Measurements from ENCODE around the gene SCRN1.

Gene SCRN1

GRCh38 chr7:29914180-29914579 lies 75.4 kb downstream of the SCRN1 start:
- Histone ChIP-seq H4K8ac (ENCODE audit: low read length) (no peak overlapping the region), H3K14ac (ENCODE audit: low read length in 2 of 2) (no peak overlapping the region), H3K18ac (ENCODE audit: low read depth in 1 of 2, low read length in 2 of 2) (no peak overlapping the region), H3K27me3 (ENCODE audit: control insufficient read depth in 1 of 2, insufficient read depth in 1 of 2, low read length in 2 of 2) (no peaks in the 10 kb centered on the region), H3K79me1 (replicated peaks; ENCODE audit: low read length, poor library complexity, severe bottlenecking) (peaks cover 5% of the 10 kb centered on the region), H2AK5ac (ENCODE audit: low read length, severe bottlenecking) (no peak overlapping the region), H3K36me3 (ENCODE audit: control insufficient read depth in 1 of 2, insufficient read depth in 2 of 2, low read depth in 1 of 2, low read length in 2 of 2) (peaks cover 9 to 14% of the 10 kb centered on the region in 2 experiments), H3K9me3 (ENCODE audit: control insufficient read depth, low read length) (peaks cover 3% of the 10 kb centered on the region), H2BK5ac (ENCODE audit: low read depth, low read length, poor library complexity, severe bottlenecking) (no peak overlapping the region), H3K23ac (ENCODE audit: low read length in 2 of 2) (no peak overlapping the region), H3K4me3 (ENCODE audit: insufficient read depth in 1 of 2, low read depth in 1 of 2, low read length in 2 of 2) (no peak overlapping the region), H2BK120ac (ENCODE audit: low read depth, low read length) (no peak overlapping the region), H3K4me2 (ENCODE audit: low read length, poor library complexity, severe bottlenecking) (no peak overlapping the region), H3K27ac (ENCODE audit: low read length, poor library complexity, severe bottlenecking) (no peak overlapping the region), H2BK12ac (ENCODE audit: low read length in 2 of 2) (no peak overlapping the region), H3K4me1 (ENCODE audit: control insufficient read depth, insufficient read depth, low read depth, low read length) (peaks cover 8% of the 10 kb centered on the region), H3K9ac (ENCODE audit: low read length) (no peak overlapping the region), H4K91ac (ENCODE audit: low read length) (no peak overlapping the region), H3K4ac (ENCODE audit: low read depth in 1 of 2, low read length in 2 of 2) (no peak overlapping the region), H2BK15ac (ENCODE audit: low read depth, poor library complexity, severe bottlenecking) (no peak overlapping the region), H2AFZ (ENCODE audit: low read depth, low read length) (no peak overlapping the region)
- 94% methylated on average over 3 of the region's 4 CpGs for WGBS
- no peak for DNase-seq

- Histone ChIP-seq H3K27ac (ENCODE audit: low read length, poor library complexity, severe bottlenecking) (no peak overlapping the region), H3K4me2 (ENCODE audit: low read length, poor library complexity, severe bottlenecking) (no peak overlapping the region), H2AK5ac (ENCODE audit: low read length, severe bottlenecking) (no peak overlapping the region), H3K36me3 (ENCODE audit: control insufficient read depth in 1 of 2, insufficient read depth in 2 of 2, low read depth in 1 of 2, low read length in 2 of 2) (no peaks in the 10 kb centered on the region), H3K9me3 (ENCODE audit: control insufficient read depth, low read length) (peaks cover 34% of the 10 kb centered on the region), H3K4ac (ENCODE audit: low read depth in 1 of 2, low read length in 2 of 2) (no peak overlapping the region), H3K27me3 (ENCODE audit: control insufficient read depth in 1 of 2, insufficient read depth in 1 of 2, low read length in 2 of 2) (no peaks in the 10 kb centered on the region), H3K14ac (ENCODE audit: low read length in 2 of 2) (no peak overlapping the region), H3K18ac (ENCODE audit: low read depth in 1 of 2, low read length in 2 of 2) (no peak overlapping the region), H4K8ac (ENCODE audit: low read length) (no peak overlapping the region), H2BK12ac (ENCODE audit: low read length in 2 of 2) (no peak overlapping the region), H4K91ac (ENCODE audit: low read length) (no peak overlapping the region), H3K23ac (ENCODE audit: low read length in 2 of 2) (no peak overlapping the region), H3K79me1 (replicated peaks; ENCODE audit: low read length, poor library complexity, severe bottlenecking) (no peaks in the 10 kb centered on the region), H2BK15ac (ENCODE audit: low read depth, poor library complexity, severe bottlenecking) (no peak overlapping the region), H2BK5ac (ENCODE audit: low read depth, low read length, poor library complexity, severe bottlenecking) (no peak overlapping the region), H3K4me3 (ENCODE audit: insufficient read depth in 1 of 2, low read depth in 1 of 2, low read length in 2 of 2) (no peak overlapping the region), H3K9ac (ENCODE audit: low read length) (no peak overlapping the region), H3K4me1 (ENCODE audit: control insufficient read depth, insufficient read depth, low read depth, low read length) (no peaks in the 10 kb centered on the region), H2AFZ (ENCODE audit: low read depth, low read length) (no peak overlapping the region), H2BK120ac (ENCODE audit: low read depth, low read length) (no peak overlapping the region)
- no peak for DNase-seq
- 70% methylated on average over 2 of the region's 3 CpGs for WGBS
Measured at GRCh38 chr7:29906200-29907022, 83.2 kb downstream of the SCRN1 start.

- no peak overlapping the region for H3K9ac ChIP-seq (ENCODE audit: low read length)
- H3K79me1 ChIP-seq (replicated peaks; ENCODE audit: low read length, poor library complexity, severe bottlenecking): no peaks in the 10 kb centered on the region
- H3K36me3 ChIP-seq (ENCODE audit: control insufficient read depth in 1 of 2, insufficient read depth in 2 of 2, low read depth in 1 of 2, low read length in 2 of 2): no peaks in the 10 kb centered on the region
- peaks cover 3% of the 10 kb centered on the region for H3K9me3 ChIP-seq (ENCODE audit: control insufficient read depth, low read length)
- H2BK15ac ChIP-seq (ENCODE audit: low read depth, poor library complexity, severe bottlenecking): no peak overlapping the region
- H3K27ac ChIP-seq (ENCODE audit: low read length, poor library complexity, severe bottlenecking): no peak overlapping the region
- H3K18ac ChIP-seq (ENCODE audit: low read depth in 1 of 2, low read length in 2 of 2): no peak overlapping the region
- H3K14ac ChIP-seq (ENCODE audit: low read length in 2 of 2): no peak overlapping the region
- no peak overlapping the region for H4K91ac ChIP-seq (ENCODE audit: low read length)
- no peak overlapping the region for H2AK5ac ChIP-seq (ENCODE audit: low read length, severe bottlenecking)
- WGBS: 61% methylated on average over 1 of the region's 1 CpG
- H2AFZ ChIP-seq (ENCODE audit: low read depth, low read length): no peak overlapping the region
- no peak overlapping the region for H3K23ac ChIP-seq (ENCODE audit: low read length in 2 of 2)
- H2BK120ac ChIP-seq (ENCODE audit: low read depth, low read length): no peak overlapping the region
- H3K27me3 ChIP-seq (ENCODE audit: control insufficient read depth in 1 of 2, insufficient read depth in 1 of 2, low read length in 2 of 2): no peaks in the 10 kb centered on the region
- no peak overlapping the region for H2BK12ac ChIP-seq (ENCODE audit: low read length in 2 of 2)
- H4K8ac ChIP-seq (ENCODE audit: low read length): no peak overlapping the region
- no peak overlapping the region for H2BK5ac ChIP-seq (ENCODE audit: low read depth, low read length, poor library complexity, severe bottlenecking)
- H3K4me1 ChIP-seq (ENCODE audit: control insufficient read depth, insufficient read depth, low read depth, low read length): no peaks in the 10 kb centered on the region
- no peak overlapping the region for H3K4me3 ChIP-seq (ENCODE audit: insufficient read depth in 1 of 2, low read depth in 1 of 2, low read length in 2 of 2)
- H3K4me2 ChIP-seq (ENCODE audit: low read length, poor library complexity, severe bottlenecking): no peak overlapping the region
- no peak overlapping the region for H3K4ac ChIP-seq (ENCODE audit: low read depth in 1 of 2, low read length in 2 of 2)
- no peak for DNase-seq
Measured at GRCh38 chr7:29900745-29901144, 88.9 kb downstream of the SCRN1 start.

- Histone ChIP-seq H2BK15ac (ENCODE audit: low read depth, poor library complexity, severe bottlenecking) (no peak overlapping the region), H3K4me1 (ENCODE audit: control insufficient read depth, insufficient read depth, low read depth, low read length) (no peaks in the 10 kb centered on the region), H3K23ac (ENCODE audit: low read length in 2 of 2) (no peak overlapping the region), H2BK5ac (ENCODE audit: low read depth, low read length, poor library complexity, severe bottlenecking) (no peak overlapping the region), H2BK120ac (ENCODE audit: low read depth, low read length) (no peak overlapping the region), H4K91ac (ENCODE audit: low read length) (no peak overlapping the region), H3K4me3 (ENCODE audit: insufficient read depth in 1 of 2, low read depth in 1 of 2, low read length in 2 of 2) (no peak overlapping the region), H3K4ac (ENCODE audit: low read depth in 1 of 2, low read length in 2 of 2) (no peak overlapping the region), H3K9ac (ENCODE audit: low read length) (no peak overlapping the region), H4K8ac (ENCODE audit: low read length) (no peak overlapping the region), H3K27ac (ENCODE audit: low read length, poor library complexity, severe bottlenecking) (no peak overlapping the region), H3K18ac (ENCODE audit: low read depth in 1 of 2, low read length in 2 of 2) (no peak overlapping the region), H3K14ac (ENCODE audit: low read length in 2 of 2) (no peak overlapping the region), H3K36me3 (ENCODE audit: control insufficient read depth in 1 of 2, insufficient read depth in 2 of 2, low read depth in 1 of 2, low read length in 2 of 2) (no peaks in the 10 kb centered on the region), H3K9me3 (ENCODE audit: control insufficient read depth, low read length) (no peaks in the 10 kb centered on the region), H3K4me2 (ENCODE audit: low read length, poor library complexity, severe bottlenecking) (no peak overlapping the region), H3K79me1 (replicated peaks; ENCODE audit: low read length, poor library complexity, severe bottlenecking) (no peaks in the 10 kb centered on the region), H2BK12ac (ENCODE audit: low read length in 2 of 2) (no peak overlapping the region), H2AK5ac (ENCODE audit: low read length, severe bottlenecking) (no peak overlapping the region), H3K27me3 (ENCODE audit: control insufficient read depth in 1 of 2, insufficient read depth in 1 of 2, low read length in 2 of 2) (no peaks in the 10 kb centered on the region), H2AFZ (ENCODE audit: low read depth, low read length) (no peak overlapping the region)
- 72% methylated on average over 5 of the region's 5 CpGs for WGBS
- DNase-seq: no peak
Measured at GRCh38 chr7:29898301-29898700, 91.3 kb downstream of the SCRN1 start.
